Measurements from ENCODE around the gene RAB5A. TPM values are rescaled to one million over a fixed set of nuclear protein-coding genes. Genes with fewer than 3 reads are reported as not detected.
"Not testable (repeated sequence)": the region's sequence is repeated elsewhere in the genome, so short reads cannot be mapped to it uniquely, and the experiment has no call there.

Gene RAB5A
- total and polyA plus RNA-seq, 4 donors: 36.8 to 91.1 (median 48.2) TPM

GRCh38 chr3:19948226-19948591, 1.3 kb downstream of the RAB5A start:
- TF ChIP-seq CTCF (IDR thresholded peaks at IDR 0.05; ENCODE audit: control extremely low read depth, extremely low read depth): no peak
- WGBS, 2 donors: 2 to 5% methylated on average over 2 of the region's 2 CpGs
- Histone ChIP-seq H3K4me1 (ENCODE audit: control insufficient read depth in 5 of 5, insufficient read depth in 5 of 5, low read length in 5 of 5) (peaks cover 0 to 22% (median 2%) of the 10 kb centered on the region in 5 donors), H3K36me3 (ENCODE audit: control insufficient read depth in 4 of 4, insufficient read depth in 4 of 4, low read length in 4 of 4) (peaks cover 0 to 9% (median 2%) of the 10 kb centered on the region in 4 donors), H3K27ac (ENCODE audit: low read depth in 1 of 2, low read length in 1 of 2) (peak overlapping the region; percentile 95 to 96), H3K9me3 (ENCODE audit: control insufficient read depth in 4 of 4, insufficient read depth in 3 of 4, low read length in 3 of 4) (no peaks in the 10 kb centered on the region), H3K9ac (ENCODE audit: insufficient read depth in 1 of 2, low read length in 2 of 2) (peak overlapping the region; percentile 92 to 94), H3K4me3 (peak overlapping the region; percentile 88), H3K27me3 (ENCODE audit: control insufficient read depth in 3 of 3, insufficient read depth in 3 of 3, low read length in 2 of 3) (no peaks in the 10 kb centered on the region)
- DNase-seq (no peak), ATAC-seq (ENCODE audit: insufficient read depth, low FRiP score) (no peak)

GRCh38 chr3:19950316-19950715, 3.4 kb downstream of the RAB5A start:
- Histone ChIP-seq H3K27me3 (ENCODE audit: control insufficient read depth in 3 of 3, insufficient read depth in 3 of 3, low read length in 2 of 3) (no peaks in the 10 kb centered on the region), H3K27ac (ENCODE audit: low read depth in 1 of 2, low read length in 1 of 2) (no peak overlapping the region), H3K9me3 (ENCODE audit: control insufficient read depth in 4 of 4, insufficient read depth in 3 of 4, low read length in 3 of 4) (no peaks in the 10 kb centered on the region), H3K36me3 (ENCODE audit: control insufficient read depth in 4 of 4, insufficient read depth in 4 of 4, low read length in 4 of 4) (peaks cover 0 to 13% (median 8%) of the 10 kb centered on the region in 4 donors), H3K4me1 (ENCODE audit: control insufficient read depth in 5 of 5, insufficient read depth in 5 of 5, low read length in 5 of 5) (peaks cover 0 to 22% (median 2%) of the 10 kb centered on the region in 5 donors), H3K9ac (ENCODE audit: insufficient read depth in 1 of 2, low read length in 2 of 2) (no peak overlapping the region), H3K4me3 (no peak overlapping the region)
- ATAC-seq (ENCODE audit: insufficient read depth, low FRiP score) (no peak), DNase-seq (no peak)
- WGBS, 2 donors: 87 to 93% methylated on average over 2 of the region's 2 CpGs
- no peak for TF ChIP-seq CTCF (IDR thresholded peaks at IDR 0.05; ENCODE audit: control extremely low read depth, extremely low read depth)

GRCh38 chr3:19954676-19955075, 7.8 kb downstream of the RAB5A start:
- H3K4me1 ChIP-seq (ENCODE audit: control insufficient read depth in 5 of 5, insufficient read depth in 5 of 5, low read length in 5 of 5): peaks cover 0 to 9% (median 6%) of the 10 kb centered on the region in 5 donors
- ATAC-seq (ENCODE audit: insufficient read depth, low FRiP score) (no peak), DNase-seq (no peak)
- no peak overlapping the region for H3K9ac ChIP-seq (ENCODE audit: insufficient read depth in 1 of 2, low read length in 2 of 2)
- no peaks in the 10 kb centered on the region for H3K9me3 ChIP-seq (ENCODE audit: control insufficient read depth in 4 of 4, insufficient read depth in 3 of 4, low read length in 3 of 4)
- no peak overlapping the region for H3K27ac ChIP-seq (ENCODE audit: low read depth in 1 of 2, low read length in 1 of 2)
- WGBS, 2 donors: 96 to 97% methylated on average over 4 of the region's 4 CpGs
- no peaks in the 10 kb centered on the region for H3K27me3 ChIP-seq (ENCODE audit: control insufficient read depth in 3 of 3, insufficient read depth in 3 of 3, low read length in 2 of 3)
- H3K4me3 ChIP-seq: no peak overlapping the region
- TF ChIP-seq CTCF (IDR thresholded peaks at IDR 0.05; ENCODE audit: control extremely low read depth, extremely low read depth): no peak
- peaks cover 4 to 16% (median 10%) of the 10 kb centered on the region in 4 donors for H3K36me3 ChIP-seq (ENCODE audit: control insufficient read depth in 4 of 4, insufficient read depth in 4 of 4, low read length in 4 of 4)

- not testable (repeated sequence) for H3K36me3 ChIP-seq (ENCODE audit: control insufficient read depth in 4 of 4, insufficient read depth in 4 of 4, low read length in 4 of 4); ATAC-seq (ENCODE audit: insufficient read depth, low FRiP score); H3K9me3 ChIP-seq (ENCODE audit: control insufficient read depth in 4 of 4, insufficient read depth in 3 of 4, low read length in 3 of 4); H3K9ac ChIP-seq (ENCODE audit: insufficient read depth in 1 of 2, low read length in 2 of 2); H3K27me3 ChIP-seq (ENCODE audit: control insufficient read depth in 3 of 3, insufficient read depth in 3 of 3, low read length in 2 of 3); H3K4me3 ChIP-seq; DNase-seq; H3K27ac ChIP-seq (ENCODE audit: low read depth in 1 of 2, low read length in 1 of 2)
- 91 to 92% methylated on average over 9 of the region's 9 CpGs for WGBS, 2 donors
- peaks cover 0 to 14% (median 5%) of the 10 kb centered on the region in 5 donors for H3K4me1 ChIP-seq (ENCODE audit: control insufficient read depth in 5 of 5, insufficient read depth in 5 of 5, low read length in 5 of 5)
Measured at GRCh38 chr3:19957354-19957753, 10.5 kb downstream of the RAB5A start.
